Endothelial cell of umbilical vein (primary cell): ENCODE results near the gene CYP19A1. TPM values are rescaled to one million over a fixed set of nuclear protein-coding genes. Genes with fewer than 3 reads are reported as not detected.

ENCODE experiments used
- BruUV-seq: library from RNA; stranded (reverse); fragments of 400-500 nt; replicated peaks from 2 replicates; lab custom pipeline; 2021; lab: Mats Ljungman, UMichigan
- CTCF ChIA-PET: fragments of 300-600, 350-600 bp; sonication (Branson Sonifier 250); formaldehyde crosslinking; loops from one replicate; lab custom pipeline; 2021; ENCODE audit warnings: antibody characterized with exemption, inconsistent platforms; lab: Charles Lee
- POLR2A ChIA-PET: fragments of 300-600, 350-600 bp; sonication (Branson Sonifier 250); formaldehyde crosslinking; loops from one replicate; lab custom pipeline; 2021; ENCODE audit warnings: antibody characterized with exemption, inconsistent platforms; lab: Charles Lee
- DNase-seq: peaks from one replicate; pipeline ENCODE4 v3.0.0-alpha.2; 2011; ENCODE audit warnings: low read depth, low spot score
- FAIRE-seq: peaks from 2 replicates; lab custom pipeline; 2011; peaks lifted over from hg19 to GRCh38; lab: Jason Lieb, UNC
- H2AFZ ChIP-seq: 2 replicates; pipeline ENCODE4 v1.6.0; 2012; ENCODE audit warnings: low read depth, low read length, control low read depth, inconsistent platforms
- H3K27ac ChIP-seq: 2 replicates; pipeline ENCODE4 v1.5.1; 2011; ENCODE audit warnings: low read depth, mild to moderate bottlenecking, control low read depth, low read length, moderate library complexity; ENCODE audit not compliant: insufficient read depth
- H3K27me3 ChIP-seq, 2 experiments: 2 replicates each; pipeline versions ENCODE4 v1.6.0 to v1.6.1; 2011; ENCODE audit warnings: low read length in 2 of 2, mixed read lengths in 1 of 2; ENCODE audit not compliant: control insufficient read depth in 2 of 2, insufficient read depth in 2 of 2
- H3K36me3 ChIP-seq, 2 experiments: 2 replicates in 1 of 2; 3 replicates in 1 of 2; pipeline ENCODE4 v1.5.1; 2011; ENCODE audit warnings: low read length in 2 of 2, mild to moderate bottlenecking in 1 of 2, moderate library complexity in 1 of 2; ENCODE audit not compliant: control insufficient read depth in 2 of 2, insufficient read depth in 2 of 2; ENCODE audit errors: extremely low read depth in 1 of 2
- H3K4me1 ChIP-seq: 3 replicates; pipeline ENCODE4 v1.5.1; 2011; ENCODE audit warnings: mild to moderate bottlenecking, low read length; ENCODE audit not compliant: control insufficient read depth, insufficient read depth; ENCODE audit errors: extremely low read depth
- H3K4me2 ChIP-seq: 2 replicates; pipeline ENCODE4 v1.6.1; 2011; ENCODE audit warnings: low read length, control low read depth, mixed read lengths; ENCODE audit not compliant: insufficient read depth
- H3K4me3 ChIP-seq, 3 experiments: fragments of 200-600 bp in 1 of 3; sonication (generic), shearing (Covaris generic) in 1 of 3; replicated peaks in 1 of 3; 2 replicates each; pipeline ENCODE4 v1.5.1; 2011 to 2016; ENCODE audit warnings: control low read depth in 3 of 3, low read length in 3 of 3, mild to moderate bottlenecking in 2 of 3, inconsistent platforms in 1 of 3, low read depth in 1 of 3, moderate library complexity in 1 of 3; ENCODE audit not compliant: insufficient read depth in 1 of 3
- H3K79me2 ChIP-seq: 2 replicates; pipeline ENCODE4 v1.6.0; 2012; ENCODE audit warnings: low read length, inconsistent platforms; ENCODE audit not compliant: control insufficient read depth, insufficient read depth
- H3K9ac ChIP-seq: replicated peaks from 2 replicates; pipeline ENCODE3; 2011; ENCODE audit warnings: low read length, control low read depth; ENCODE audit not compliant: insufficient read depth; ENCODE audit errors: extremely low read depth
- H3K9me1 ChIP-seq: replicated peaks from 3 replicates; pipeline ENCODE4 v1.6.0; 2011; ENCODE audit warnings: mild to moderate bottlenecking, low read length; ENCODE audit not compliant: control insufficient read depth, insufficient read depth; ENCODE audit errors: extremely low read depth
- H3K9me3 ChIP-seq: replicated peaks from 2 replicates; pipeline ENCODE4 v1.5.1; 2012; ENCODE audit warnings: low read length, inconsistent platforms; ENCODE audit not compliant: control insufficient read depth, insufficient read depth
- H4K20me1 ChIP-seq: replicated peaks from 2 replicates; pipeline ENCODE3; 2011; ENCODE audit warnings: mild to moderate bottlenecking, low read length; ENCODE audit not compliant: control insufficient read depth, insufficient read depth; ENCODE audit errors: extremely low read depth
- CTCF ChIP-seq, 2 donors: IDR thresholded peaks; 1 replicate in 1 of 2; 2 replicates in 1 of 2; pipeline ENCODE4 v1.5.1; 2011; ENCODE audit warnings: low read length in 2 of 2, mild to moderate bottlenecking in 2 of 2, moderate library complexity in 2 of 2, control low read depth in 1 of 2, inconsistent platforms in 1 of 2, low read depth in 1 of 2; ENCODE audit not compliant: insufficient read depth in 1 of 2; ENCODE audit errors: extremely low read depth in 1 of 2
- EZH2 ChIP-seq: IDR thresholded peaks from 2 replicates; pipeline ENCODE4 v1.6.1; 2012; ENCODE audit warnings: borderline replicate concordance, low read depth, mild to moderate bottlenecking, moderate library complexity, low read length, inconsistent platforms; ENCODE audit not compliant: severe bottlenecking
- FOS ChIP-seq: IDR thresholded peaks from 2 replicates; pipeline ENCODE4 v1.6.1; 2011; ENCODE audit warnings: mild to moderate bottlenecking, low read length, moderate library complexity, borderline replicate concordance; ENCODE audit not compliant: insufficient read depth
- GATA2 ChIP-seq: IDR thresholded peaks from 2 replicates; pipeline ENCODE4 v1.7.0; 2011; ENCODE audit warnings: low read depth, mild to moderate bottlenecking, moderate library complexity, mixed read lengths, low read length; ENCODE audit not compliant: insufficient read length, insufficient read depth
- JUN ChIP-seq: IDR thresholded peaks from 2 replicates; pipeline ENCODE4 v1.6.1; 2011; ENCODE audit warnings: borderline replicate concordance, low read depth; ENCODE audit not compliant: insufficient read length, insufficient read depth
- MAX ChIP-seq: IDR thresholded peaks from 2 replicates; pipeline ENCODE4 v1.6.1; 2011; ENCODE audit not compliant: insufficient read depth, insufficient read length
- MYC ChIP-seq: IDR thresholded peaks from one replicate; pipeline ENCODE4 v1.6.1; 2011; ENCODE audit warnings: mild to moderate bottlenecking, low read depth, low read length
- POLR2A ChIP-seq: IDR thresholded peaks from 2 replicates; pipeline ENCODE4 v1.6.1; 2012; ENCODE audit warnings: low read depth, mild to moderate bottlenecking, control low read depth, low read length
- POLR2AphosphoS5 ChIP-seq: IDR thresholded peaks from 2 replicates; pipeline ENCODE4 v1.6.1; 2012; ENCODE audit warnings: low read depth, mild to moderate bottlenecking, control low read depth, low read length, moderate library complexity; ENCODE audit not compliant: insufficient read depth
- dilution Hi-C: fragments of 300-500 bp; cut with MboI; formaldehyde crosslinking; loops from one replicate; pipeline ENCODE4 v1.15.0; 2019; ENCODE audit warnings: low sequenced_read_pairs; ENCODE audit not compliant: extremely low pct_ligation_motif_present
- intact Hi-C: fragments of 100-400 bp; cut with micrococcal nuclease; formaldehyde crosslinking; loops from one replicate; pipeline ENCODE4 v1.10.0; 2022
- polyA plus RNA-seq, 4 experiments: library from polyadenylated mRNA; depleted of rRNA in 3 of 4; stranded (reverse) in 3 of 4; unstranded in 1 of 4; fragments of >200 nt; gene quantifications; 2 replicates each; pipeline versions ENCODE4 v1.2.1 to v1.2.3, GENCODE V29; 2011 to 2012; ENCODE audit warnings: missing spikeins in 1 of 4
- total RNA-seq: library from RNA; stranded (reverse); gene quantifications from 2 replicates; pipeline ENCODE4 v1.2.3, GENCODE V29; 2021

The CYP19A1 gene
- total and polyA plus RNA-seq, 2 donors (not counting 3 experiments of a cell fraction or from before 2014, with no cell fraction given): not detected

- CTCF ChIA-PET: no interaction called here
- no peak overlapping the region for H3K27ac ChIP-seq
- intact Hi-C loops: no loop called here
- no peaks in the 10 kb centered on the region for H4K20me1 ChIP-seq
- no TSS peak for BruUV-seq
- POLR2A ChIA-PET: no interaction called here
- H3K4me1 ChIP-seq: no peaks in the 10 kb centered on the region
- H3K9ac ChIP-seq: no peak overlapping the region
- H3K36me3 ChIP-seq: no peaks in the 10 kb centered on the region
- dilution Hi-C loops: no loop called here
- no peak overlapping the region for H2AFZ ChIP-seq
- H3K9me3 ChIP-seq: no peaks in the 10 kb centered on the region
- H3K79me2 ChIP-seq: no peaks in the 10 kb centered on the region
- H3K4me2 ChIP-seq: no peak overlapping the region
- TF ChIP-seq MAX (no peak), MYC (no peak), POLR2A (no peak), EZH2 (no peak), POLR2AphosphoS5 (no peak), GATA2 (no peak), CTCF (IDR thresholded peaks at IDR 0.05; ENCODE audit: extremely low read depth in 1 of 2, insufficient read depth in 1 of 2, low read depth in 1 of 2, low read length in 2 of 2) (no peak), FOS (no peak), JUN (no peak)
- H3K27me3 ChIP-seq: peaks cover 68 to 76% of the 10 kb centered on the region in 2 experiments
- H3K9me1 ChIP-seq: no peaks in the 10 kb centered on the region
- no peak overlapping the region for H3K4me3 ChIP-seq
- FAIRE-seq: no peak
- no peak for DNase-seq
These were observed 29.1 kb upstream of the CYP19A1 start for GRCh38 chr15:51367322-51367976.
